Articular chondrocyte of knee joint (primary cell): ENCODE measurements around the gene INTS14. TPM values are rescaled to one million over a fixed set of nuclear protein-coding genes. Genes with fewer than 3 reads are reported as not detected.

Experiments
- small RNA-seq: library from RNA; depleted of rRNA; stranded (forward); fragments of <200 nt; gene quantifications from one replicate; pipeline ENCODE3, GENCODE V24; 2012
- total RNA-seq: library from RNA; depleted of rRNA; stranded (reverse); fragments of >200 nt; gene quantifications from 2 replicates; pipeline ENCODE4 v1.2.3, GENCODE V29; 2012

INTS14 gene
- total RNA-seq = 34.8 and 40.1 TPM in 2 replicates

DNA sequence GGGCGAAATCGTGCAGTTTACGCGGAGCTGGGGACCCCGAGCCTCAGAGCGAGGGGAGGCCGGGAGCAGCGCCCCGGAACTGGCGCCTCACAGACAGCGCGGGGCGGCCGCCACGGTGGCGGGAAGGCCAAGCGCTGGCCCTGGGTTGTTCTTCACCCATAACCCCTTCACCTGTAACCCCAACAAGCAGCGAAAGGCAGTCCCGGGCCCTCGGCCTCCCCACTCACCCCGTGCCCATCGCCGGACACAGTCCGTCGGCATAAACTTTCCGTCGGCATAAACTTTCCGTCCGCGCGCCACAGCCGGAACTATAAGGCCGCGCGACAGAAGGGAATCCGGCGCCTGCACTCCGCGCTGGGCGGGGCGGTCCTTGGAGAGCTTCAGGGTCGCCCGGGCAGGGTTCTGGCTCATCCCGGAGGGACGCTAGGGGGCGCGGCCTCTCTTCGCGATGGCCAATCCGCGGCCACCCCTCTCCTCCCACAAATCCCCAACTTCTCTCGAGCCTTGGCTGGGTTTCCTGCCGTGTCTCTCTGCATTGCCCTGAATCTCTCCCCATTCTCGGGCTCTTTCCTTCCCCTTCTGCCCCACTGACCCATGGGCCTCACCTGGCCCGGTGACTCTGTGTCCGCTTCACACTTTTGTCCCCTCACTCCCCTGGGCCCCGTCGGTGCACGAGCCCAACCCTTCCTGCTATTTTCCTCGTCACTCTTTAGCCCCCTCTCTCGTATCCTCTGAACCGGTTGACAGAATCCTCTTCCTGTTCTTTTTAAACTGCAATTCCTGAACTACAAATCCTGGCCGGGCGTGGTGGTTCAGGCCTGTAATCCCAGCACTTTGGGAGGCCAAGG, at the start of gene INTS14:
TSS of gene INTS14 (minus strand) at position 261 of the 848 bp plus-strand sequence. CDS start 3,751 bp downstream, outside the sequence.

DNA sequence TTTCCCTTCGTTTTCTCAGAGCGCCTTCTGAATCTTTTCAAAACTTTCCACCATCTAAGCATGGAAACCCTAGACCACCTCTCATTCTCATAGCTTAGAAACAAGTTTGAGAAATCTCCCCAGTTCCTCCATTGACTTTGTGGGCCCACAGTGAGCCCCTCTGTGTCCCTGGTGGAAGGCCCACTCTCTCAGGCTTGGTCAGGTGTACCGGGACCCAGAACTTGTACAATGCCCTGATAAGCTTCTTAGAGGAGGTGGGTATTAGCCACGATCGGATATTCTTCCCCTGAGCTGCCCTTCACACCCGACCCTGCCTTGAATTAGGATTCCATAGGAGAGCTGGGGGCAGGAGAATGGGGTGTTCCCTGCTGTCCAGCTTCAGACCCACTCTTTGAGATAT, 10.7 kb upstream of the INTS14 start, which contains the start of gene SLC24A1:
TSS of gene SLC24A1 (plus strand) at position 301 of the 400 bp plus-strand sequence. CDS start 2,143 bp downstream, outside the sequence.

DNA sequence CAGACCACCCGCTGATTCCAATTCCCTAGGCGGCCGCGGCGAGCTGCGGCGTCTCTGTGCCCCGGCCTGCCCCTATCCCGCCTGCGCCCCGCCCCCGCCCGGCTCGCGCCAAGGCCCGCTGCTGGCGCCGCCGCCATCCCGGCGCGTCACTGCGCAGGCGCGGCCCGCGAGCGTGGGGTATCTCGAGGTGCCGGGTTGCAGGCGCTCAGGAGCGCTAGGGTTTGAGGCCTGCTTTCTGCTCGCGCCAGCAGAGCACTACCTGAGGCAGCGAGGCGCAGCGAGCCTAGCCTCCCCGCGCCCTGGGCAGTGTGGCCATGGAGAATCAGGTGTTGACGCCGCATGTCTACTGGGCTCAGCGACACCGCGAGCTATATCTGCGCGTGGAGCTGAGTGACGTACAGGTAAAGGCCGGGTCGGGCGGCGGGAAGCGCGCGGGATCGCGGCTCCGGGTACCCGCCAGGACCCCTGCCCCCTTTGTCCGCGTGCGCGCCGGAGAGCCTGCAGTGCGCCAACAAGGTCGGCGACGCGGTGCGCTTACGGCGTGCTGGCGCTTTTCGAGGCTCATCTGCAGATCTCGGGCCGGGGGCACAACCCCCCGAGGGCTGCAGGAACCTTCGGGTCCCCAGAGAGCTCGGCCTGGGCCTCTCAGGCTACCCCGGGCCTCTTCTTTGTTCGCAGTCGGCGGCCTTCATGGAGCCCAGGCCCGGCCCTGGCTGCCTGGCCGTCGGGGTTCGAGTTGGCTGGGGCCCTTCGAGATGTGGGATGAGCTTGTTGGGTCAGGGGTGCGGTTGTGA, 80.4 kb downstream of the INTS14 start, which contains the start of gene HACD3:
TSS of gene HACD3 (plus strand) at position 146 of the 794 bp plus-strand sequence. CDS start at position 315, 169 bp downstream.

Small RNAs within 50 kb of the gene (small RNA-seq; reads per million reads assigned to genes)
- gene RNU6-19P = not detected

Other genes starting within 250 kb of the INTS14 start
- gene IGDCC3, start 233.1 kb downstream of the INTS14 start, total RNA-seq = not detected in 2 replicates
- gene IGDCC4, start 188.2 kb downstream of the INTS14 start, total RNA-seq = 0.91 and 1.9 TPM in 2 replicates
- gene DPP8, start 93.4 kb downstream of the INTS14 start, total RNA-seq = 47.9 and 52.3 TPM in 2 replicates
- 87.3 and 91.7 TPM in 2 replicates for gene HACD3, start 80.7 kb downstream of the INTS14 start, total RNA-seq
- gene SLC24A1, start 10.8 kb upstream of the INTS14 start, total RNA-seq = 9.8 and 11.0 TPM in 2 replicates
- gene DENND4A, start 181.2 kb upstream of the INTS14 start, total RNA-seq = 33.0 and 34.0 TPM in 2 replicates